ENCODE measurements around the gene GSTM4.

GRCh38 chr1:109659997-109660690, 4.2 kb downstream of the GSTM4 start:
- TF ChIP-seq, protein P1, sequence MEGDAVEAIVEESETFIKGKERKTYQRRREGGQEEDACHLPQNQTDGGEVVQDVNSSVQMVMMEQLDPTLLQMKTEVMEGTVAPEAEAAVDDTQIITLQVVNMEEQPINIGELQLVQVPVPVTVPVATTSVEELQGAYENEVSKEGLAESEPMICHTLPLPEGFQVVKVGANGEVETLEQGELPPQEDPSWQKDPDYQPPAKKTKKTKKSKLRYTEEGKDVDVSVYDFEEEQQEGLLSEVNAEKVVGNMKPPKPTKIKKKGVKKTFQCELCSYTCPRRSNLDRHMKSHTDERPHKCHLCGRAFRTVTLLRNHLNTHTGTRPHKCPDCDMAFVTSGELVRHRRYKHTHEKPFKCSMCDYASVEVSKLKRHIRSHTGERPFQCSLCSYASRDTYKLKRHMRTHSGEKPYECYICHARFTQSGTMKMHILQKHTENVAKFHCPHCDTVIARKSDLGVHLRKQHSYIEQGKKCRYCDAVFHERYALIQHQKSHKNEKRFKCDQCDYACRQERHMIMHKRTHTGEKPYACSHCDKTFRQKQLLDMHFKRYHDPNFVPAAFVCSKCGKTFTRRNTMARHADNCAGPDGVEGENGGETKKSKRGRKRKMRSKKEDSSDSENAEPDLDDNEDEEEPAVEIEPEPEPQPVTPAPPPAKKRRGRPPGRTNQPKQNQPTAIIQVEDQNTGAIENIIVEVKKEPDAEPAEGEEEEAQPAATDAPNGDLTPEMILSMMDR (IDR thresholded peaks at IDR 0.05; ENCODE audit: insufficient read depth, low read depth, low read length): no peak
- TF ChIP-seq EZH2 (IDR thresholded peaks at IDR 0.05; ENCODE audit: insufficient read depth, low read length): no peak

Data from astrocyte (in vitro differentiated cells and primary cell).